Measurements from ENCODE around the gene SCP2D1. TPM values are rescaled to one million over a fixed set of nuclear protein-coding genes. Genes with fewer than 3 reads are reported as not detected.

SCP2D1 gene
- total RNA-seq, 2 donors from 2014 or later = not detected

DNA sequence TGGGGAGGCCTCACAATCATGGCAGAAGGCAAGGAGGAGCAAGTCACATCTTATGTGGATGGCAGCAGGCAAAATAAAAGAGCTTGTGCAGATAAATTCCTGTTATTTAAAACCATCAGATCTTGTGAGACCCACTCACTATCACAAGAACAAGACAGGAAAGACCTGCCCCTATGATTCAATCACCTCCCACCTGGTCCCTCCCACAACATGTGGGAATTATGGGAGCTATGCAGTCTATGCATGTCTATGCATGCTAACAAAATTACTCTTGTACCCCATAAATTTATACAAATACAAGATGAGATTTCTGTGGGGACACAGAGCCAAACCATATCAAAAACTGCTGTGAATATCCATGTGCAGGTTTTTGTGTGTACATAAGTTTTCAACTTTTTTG lies 25.6 kb upstream of the SCP2D1 start:
- no peak for TF ChIP-seq POLR2A (IDR thresholded peaks at IDR 0.05)
- TF ChIP-seq, protein P1, sequence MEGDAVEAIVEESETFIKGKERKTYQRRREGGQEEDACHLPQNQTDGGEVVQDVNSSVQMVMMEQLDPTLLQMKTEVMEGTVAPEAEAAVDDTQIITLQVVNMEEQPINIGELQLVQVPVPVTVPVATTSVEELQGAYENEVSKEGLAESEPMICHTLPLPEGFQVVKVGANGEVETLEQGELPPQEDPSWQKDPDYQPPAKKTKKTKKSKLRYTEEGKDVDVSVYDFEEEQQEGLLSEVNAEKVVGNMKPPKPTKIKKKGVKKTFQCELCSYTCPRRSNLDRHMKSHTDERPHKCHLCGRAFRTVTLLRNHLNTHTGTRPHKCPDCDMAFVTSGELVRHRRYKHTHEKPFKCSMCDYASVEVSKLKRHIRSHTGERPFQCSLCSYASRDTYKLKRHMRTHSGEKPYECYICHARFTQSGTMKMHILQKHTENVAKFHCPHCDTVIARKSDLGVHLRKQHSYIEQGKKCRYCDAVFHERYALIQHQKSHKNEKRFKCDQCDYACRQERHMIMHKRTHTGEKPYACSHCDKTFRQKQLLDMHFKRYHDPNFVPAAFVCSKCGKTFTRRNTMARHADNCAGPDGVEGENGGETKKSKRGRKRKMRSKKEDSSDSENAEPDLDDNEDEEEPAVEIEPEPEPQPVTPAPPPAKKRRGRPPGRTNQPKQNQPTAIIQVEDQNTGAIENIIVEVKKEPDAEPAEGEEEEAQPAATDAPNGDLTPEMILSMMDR (IDR thresholded peaks at IDR 0.05) = no peak
- ATAC-seq = no peak
- H3K4me3 ChIP-seq = no peak overlapping the region
- H3K27ac ChIP-seq = no peak overlapping the region
- no peaks in the 10 kb centered on the region for H3K36me3 ChIP-seq (replicated peaks in 1 of 2; ENCODE audit: insufficient read depth in 1 of 2, low read depth in 2 of 2)
- DNase-seq = no peak
- intact Hi-C loops (cut with DNase I) = no loop called here
- no peaks in the 10 kb centered on the region for H3K9me3 ChIP-seq
- H3K27me3 ChIP-seq = no peaks in the 10 kb centered on the region
- H3K4me1 ChIP-seq = no peaks in the 10 kb centered on the region

DNA sequence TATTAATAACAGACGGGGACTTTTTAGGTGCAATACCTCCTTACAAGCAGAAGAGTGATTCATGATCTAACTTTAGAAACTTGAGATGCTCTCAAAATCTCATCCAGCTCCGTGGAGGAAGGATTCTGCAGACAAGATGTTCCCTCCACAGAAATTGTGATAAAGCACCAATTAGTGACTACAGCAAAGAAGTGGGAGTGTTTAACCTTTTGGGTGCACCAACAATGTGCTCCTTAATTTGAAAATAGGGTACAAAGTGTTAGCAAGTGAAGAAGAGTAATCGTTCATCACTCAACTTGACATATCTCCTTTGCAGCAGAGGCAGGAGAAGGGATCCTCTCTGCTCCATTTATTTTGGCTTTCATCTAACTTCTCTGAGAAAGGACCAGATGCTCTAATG lies 22.8 kb upstream of the SCP2D1 start:
- no peak for ATAC-seq

DNA sequence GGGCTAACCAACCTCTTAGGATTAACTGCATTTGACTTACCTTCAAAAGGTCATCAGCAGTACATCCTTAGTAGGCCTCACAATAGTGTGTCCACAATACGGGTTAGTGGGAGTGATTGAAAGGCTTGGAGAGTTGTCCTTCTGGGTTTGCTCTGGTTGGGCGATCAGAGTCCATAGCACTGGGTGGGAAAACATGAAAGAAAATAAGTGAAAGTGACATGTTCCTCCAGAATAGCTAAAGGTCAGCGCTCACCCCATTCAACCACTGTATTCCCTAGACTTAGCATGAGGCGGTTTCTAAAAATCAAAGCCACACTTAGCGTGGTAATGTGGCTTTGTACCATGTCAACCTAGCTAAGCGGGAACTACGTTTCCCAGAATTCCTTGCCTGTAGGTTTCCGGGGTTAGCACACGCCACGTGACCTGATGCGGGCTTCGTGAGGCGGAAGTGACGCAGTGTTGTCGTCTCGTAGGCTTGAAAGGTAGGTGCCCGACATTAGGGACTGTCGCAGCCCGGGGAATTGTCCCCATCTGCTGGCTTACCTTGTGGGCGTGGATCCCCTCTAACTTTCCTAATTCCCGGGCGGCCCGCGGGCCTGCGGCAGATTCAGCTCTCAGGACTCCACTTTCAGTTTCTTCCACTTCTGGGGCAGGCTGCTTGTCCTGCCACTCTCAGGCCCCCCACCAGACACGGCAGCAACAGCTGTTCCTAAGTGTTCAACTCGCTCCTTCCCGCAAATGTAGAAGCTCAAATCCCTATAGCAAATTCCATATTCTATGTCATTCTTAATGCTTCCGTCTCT lies 19.8 kb upstream of the SCP2D1 start:
- H3K4me1 ChIP-seq = peaks cover 12% of the 10 kb centered on the region
- TF ChIP-seq, protein P1 (IDR thresholded peaks at IDR 0.05) = peak in 2 of 7 experiments; percentile 9 to 15
- peak; percentile 63 to 87 (median 85) for TF ChIP-seq POLR2A (IDR thresholded peaks at IDR 0.05)
- no peaks in the 10 kb centered on the region for H3K27me3 ChIP-seq
- peak overlapping the region; percentile 47 to 50 for H3K4me3 ChIP-seq
- peak; percentile 90 to 94 (median 91) for DNase-seq
- peak; percentile 99 for ATAC-seq
- 5 to 7% methylated on average over 15 to 29 of the region's 29 CpGs for WGBS, 2 donors
- H3K9me3 ChIP-seq = no peaks in the 10 kb centered on the region
- no peaks in the 10 kb centered on the region for H3K36me3 ChIP-seq (replicated peaks in 1 of 2; ENCODE audit: insufficient read depth in 1 of 2, low read depth in 2 of 2)
- H3K27ac ChIP-seq = peak overlapping the region; percentile 82 to 87 (median 86)
- intact Hi-C loops (cut with DNase I) = no loop called here

More for the DNA sequence above, 22.8 kb upstream of the SCP2D1 start:
- Histone ChIP-seq H3K27ac (no peak overlapping the region), H3K4me1 (peaks cover 12% of the 10 kb centered on the region), H3K4me3 (no peak overlapping the region), H3K36me3 (replicated peaks in 1 of 2; ENCODE audit: insufficient read depth in 1 of 2, low read depth in 2 of 2) (no peaks in the 10 kb centered on the region), H3K9me3 (no peaks in the 10 kb centered on the region), H3K27me3 (no peaks in the 10 kb centered on the region)
- WGBS, 2 donors = 46 to 48% methylated on average over 3 of the region's 3 CpGs
- intact Hi-C loops (cut with DNase I) = no loop called here
- DNase-seq = no peak
- no peak for TF ChIP-seq POLR2A (IDR thresholded peaks at IDR 0.05)
- TF ChIP-seq, protein P1 (IDR thresholded peaks at IDR 0.05) = no peak

DNA sequence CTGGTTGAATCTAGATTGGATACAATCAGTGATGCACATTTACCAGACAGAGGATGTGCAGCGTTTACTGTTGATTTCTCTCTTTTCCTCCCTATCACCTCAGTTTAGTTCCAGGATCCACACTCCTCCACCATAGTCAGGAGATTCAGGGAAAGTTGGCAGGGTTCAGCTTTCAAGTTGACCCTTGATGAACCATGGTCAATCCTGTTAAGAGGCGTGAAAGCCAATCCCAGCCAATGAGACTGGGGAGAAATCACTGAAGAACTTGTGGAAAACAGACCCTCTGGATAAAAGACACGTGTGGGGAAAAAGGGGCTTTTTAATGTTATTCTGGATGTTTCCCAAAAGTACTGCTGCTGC lies 19.2 kb upstream of the SCP2D1 start:
- WGBS, 2 donors = 42 to 49% methylated on average over 3 of the region's 3 CpGs
- ATAC-seq = peak; percentile 4

DNA sequence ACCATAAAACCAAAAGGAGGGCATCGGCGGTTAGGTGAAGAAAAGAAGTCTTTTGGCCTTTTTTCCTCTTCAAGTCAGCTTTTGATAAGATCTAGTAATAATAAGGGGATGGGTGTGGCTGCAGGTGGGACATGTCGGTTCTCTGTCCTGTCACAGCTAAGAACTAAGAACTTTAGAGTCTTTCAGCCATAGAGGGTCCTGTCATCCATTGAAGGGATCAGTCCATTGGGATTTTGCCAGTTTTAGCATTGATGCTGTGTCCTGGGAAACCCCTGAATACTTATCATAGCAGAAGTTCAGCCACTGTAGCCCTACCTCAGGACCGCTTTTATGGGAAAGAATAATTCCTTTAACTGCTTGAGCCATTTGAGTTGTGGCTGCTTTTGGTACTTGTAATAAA lies 18.2 kb upstream of the SCP2D1 start:
- intact Hi-C loops (cut with DNase I) = no loop called here
- H3K4me1 ChIP-seq = peaks cover 12% of the 10 kb centered on the region
- no peaks in the 10 kb centered on the region for H3K36me3 ChIP-seq (replicated peaks in 1 of 2; ENCODE audit: insufficient read depth in 1 of 2, low read depth in 2 of 2)
- no peak overlapping the region for H3K4me3 ChIP-seq
- H3K27ac ChIP-seq = no peak overlapping the region
- TF ChIP-seq, protein P1 (IDR thresholded peaks at IDR 0.05) = no peak
- no peak for TF ChIP-seq POLR2A (IDR thresholded peaks at IDR 0.05)
- DNase-seq = no peak
- ATAC-seq = no peak
- no peaks in the 10 kb centered on the region for H3K9me3 ChIP-seq
- 96% methylated on average over 4 of the region's 4 CpGs for WGBS, 2 donors
- no peaks in the 10 kb centered on the region for H3K27me3 ChIP-seq

More for the DNA sequence above, 19.2 kb upstream of the SCP2D1 start:
- H3K9me3 ChIP-seq = no peaks in the 10 kb centered on the region
- TF ChIP-seq POLR2A (IDR thresholded peaks at IDR 0.05) = no peak
- H3K4me1 ChIP-seq = peaks cover 12% of the 10 kb centered on the region
- H3K4me3 ChIP-seq = peak overlapping the region; percentile 47 to 50
- peak overlapping the region; percentile 82 to 87 (median 86) for H3K27ac ChIP-seq
- intact Hi-C loops (cut with DNase I) = no loop called here
- no peaks in the 10 kb centered on the region for H3K36me3 ChIP-seq (replicated peaks in 1 of 2; ENCODE audit: insufficient read depth in 1 of 2, low read depth in 2 of 2)
- DNase-seq = no peak
- no peaks in the 10 kb centered on the region for H3K27me3 ChIP-seq
